ENCODE measurements around the gene ACVR1B. TPM values are rescaled to one million over a fixed set of nuclear protein-coding genes. Genes with fewer than 3 reads are reported as not detected.

ACVR1B gene
- total RNA-seq, 3 donors from 2014 or later (not counting 1 experiment from before 2014, with no cell fraction given): 5.9 to 9.6 (median 6.6) TPM

DNA sequence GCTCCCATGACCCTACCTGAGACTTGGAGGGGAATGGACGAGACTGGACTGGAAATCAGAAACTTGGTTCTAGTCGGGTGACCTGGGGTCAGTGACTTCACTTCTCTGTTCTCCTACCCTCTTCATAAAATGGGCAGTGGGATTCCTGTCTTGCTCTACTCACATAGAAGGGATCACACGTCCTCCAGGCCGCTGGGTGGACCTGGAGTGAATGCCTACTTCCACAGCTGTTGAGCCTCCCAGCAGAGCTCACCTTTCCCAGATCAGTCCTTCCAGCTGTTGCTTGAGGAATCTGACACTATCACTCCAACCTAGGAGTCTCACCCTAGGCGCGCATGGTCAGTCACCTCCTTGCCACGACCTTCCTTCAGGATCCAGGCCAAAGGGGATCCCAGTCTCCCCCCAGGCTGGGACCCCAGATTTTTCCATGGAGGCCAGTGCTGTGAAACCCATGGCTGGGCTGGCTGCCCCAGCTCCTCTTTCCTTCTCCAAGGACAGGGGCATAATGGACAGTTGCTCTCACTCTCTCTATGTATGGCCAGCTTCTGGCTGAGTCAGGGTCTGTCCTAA is 43.6 kb upstream of the ACVR1B start:
- ATAC-seq (no peak), DNase-seq (no peak)
- no peaks in the 10 kb centered on the region for H3K9me3 ChIP-seq (ENCODE audit: control insufficient read depth, insufficient read depth, low read length)
- H3K9me3 Mint-ChIP-seq: no peaks in the 10 kb centered on the region
- H3K27me3 ChIP-seq (ENCODE audit: control insufficient read depth, insufficient read depth, low read length): peaks cover 8% of the 10 kb centered on the region
- TF ChIP-seq, protein P1, sequence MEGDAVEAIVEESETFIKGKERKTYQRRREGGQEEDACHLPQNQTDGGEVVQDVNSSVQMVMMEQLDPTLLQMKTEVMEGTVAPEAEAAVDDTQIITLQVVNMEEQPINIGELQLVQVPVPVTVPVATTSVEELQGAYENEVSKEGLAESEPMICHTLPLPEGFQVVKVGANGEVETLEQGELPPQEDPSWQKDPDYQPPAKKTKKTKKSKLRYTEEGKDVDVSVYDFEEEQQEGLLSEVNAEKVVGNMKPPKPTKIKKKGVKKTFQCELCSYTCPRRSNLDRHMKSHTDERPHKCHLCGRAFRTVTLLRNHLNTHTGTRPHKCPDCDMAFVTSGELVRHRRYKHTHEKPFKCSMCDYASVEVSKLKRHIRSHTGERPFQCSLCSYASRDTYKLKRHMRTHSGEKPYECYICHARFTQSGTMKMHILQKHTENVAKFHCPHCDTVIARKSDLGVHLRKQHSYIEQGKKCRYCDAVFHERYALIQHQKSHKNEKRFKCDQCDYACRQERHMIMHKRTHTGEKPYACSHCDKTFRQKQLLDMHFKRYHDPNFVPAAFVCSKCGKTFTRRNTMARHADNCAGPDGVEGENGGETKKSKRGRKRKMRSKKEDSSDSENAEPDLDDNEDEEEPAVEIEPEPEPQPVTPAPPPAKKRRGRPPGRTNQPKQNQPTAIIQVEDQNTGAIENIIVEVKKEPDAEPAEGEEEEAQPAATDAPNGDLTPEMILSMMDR (IDR thresholded peaks at IDR 0.05): no peak
- peak overlapping the region; percentile 9 for H3K4me3 Mint-ChIP-seq
- no peaks in the 10 kb centered on the region for H3K4me1 Mint-ChIP-seq
- no peak overlapping the region for H3K27ac ChIP-seq (ENCODE audit: low read length)
- H3K27ac Mint-ChIP-seq: no peak overlapping the region
- H3K36me3 Mint-ChIP-seq: no peaks in the 10 kb centered on the region
- peaks cover 8% of the 10 kb centered on the region for H3K4me1 ChIP-seq (ENCODE audit: control insufficient read depth, insufficient read depth, low read length)
- intact Hi-C loops (cut with micrococcal nuclease): no loop called here
- 83% methylated on average over 7 of the region's 7 CpGs for WGBS (ENCODE audit: insufficient coverage)
- no peak overlapping the region for H3K4me3 ChIP-seq (ENCODE audit: low read length)
- no peaks in the 10 kb centered on the region for H3K36me3 ChIP-seq (ENCODE audit: control insufficient read depth, insufficient read depth, low read length)
- H3K27me3 Mint-ChIP-seq (ENCODE audit: low read depth in 2 of 2): peaks cover 20 to 42% of the 10 kb centered on the region in 2 donors

- no peak for DNase-seq
- no peak overlapping the region for H3K4me3 ChIP-seq (ENCODE audit: low read length)
- peaks cover 8% of the 10 kb centered on the region for H3K27me3 ChIP-seq (ENCODE audit: control insufficient read depth, insufficient read depth, low read length)
- H3K4me1 ChIP-seq (ENCODE audit: control insufficient read depth, insufficient read depth, low read length): peaks cover 9% of the 10 kb centered on the region
- Mint-ChIP-seq H3K27me3 (ENCODE audit: low read depth in 2 of 2) (peaks cover 20 to 42% of the 10 kb centered on the region in 2 donors), H3K9me3 (no peaks in the 10 kb centered on the region), H3K36me3 (no peaks in the 10 kb centered on the region), H3K27ac (no peak overlapping the region), H3K4me1 (no peaks in the 10 kb centered on the region), H3K4me3 (no peak overlapping the region)
- H3K27ac ChIP-seq (ENCODE audit: low read length): no peak overlapping the region
- no peaks in the 10 kb centered on the region for H3K36me3 ChIP-seq (ENCODE audit: control insufficient read depth, insufficient read depth, low read length)
- TF ChIP-seq, protein P1 (IDR thresholded peaks at IDR 0.05): no peak
- 95% methylated on average over 9 of the region's 9 CpGs for WGBS (ENCODE audit: insufficient coverage)
- H3K9me3 ChIP-seq (ENCODE audit: control insufficient read depth, insufficient read depth, low read length): no peaks in the 10 kb centered on the region
- intact Hi-C loops (cut with micrococcal nuclease): no loop called here
- ATAC-seq: no peak
These were observed 42.5 kb upstream of the ACVR1B start for GRCh38 chr12:51908876-51909592.

- TF ChIP-seq, protein P1 (IDR thresholded peaks at IDR 0.05): no peak
- DNase-seq (no peak), ATAC-seq (no peak)
- no peak overlapping the region for H3K27ac ChIP-seq (ENCODE audit: low read length)
- H3K4me3 ChIP-seq (ENCODE audit: low read length): no peak overlapping the region
- peaks cover 8% of the 10 kb centered on the region for H3K27me3 ChIP-seq (ENCODE audit: control insufficient read depth, insufficient read depth, low read length)
- H3K27ac Mint-ChIP-seq: no peak overlapping the region
- H3K4me1 Mint-ChIP-seq: no peaks in the 10 kb centered on the region
- H3K9me3 Mint-ChIP-seq: no peaks in the 10 kb centered on the region
- no peaks in the 10 kb centered on the region for H3K36me3 ChIP-seq (ENCODE audit: control insufficient read depth, insufficient read depth, low read length)
- peaks cover 9% of the 10 kb centered on the region for H3K4me1 ChIP-seq (ENCODE audit: control insufficient read depth, insufficient read depth, low read length)
- H3K4me3 Mint-ChIP-seq: no peak overlapping the region
- H3K27me3 Mint-ChIP-seq (ENCODE audit: low read depth in 2 of 2): peaks cover 20 to 39% of the 10 kb centered on the region in 2 donors
- no peaks in the 10 kb centered on the region for H3K36me3 Mint-ChIP-seq
- WGBS (ENCODE audit: insufficient coverage): 86% methylated on average over 4 of the region's 6 CpGs
- intact Hi-C loops (cut with micrococcal nuclease): no loop called here
- no peaks in the 10 kb centered on the region for H3K9me3 ChIP-seq (ENCODE audit: control insufficient read depth, insufficient read depth, low read length)
These were observed 41.3 kb upstream of the ACVR1B start for GRCh38 chr12:51910168-51910567.
